Middle frontal gyrus (tissue), 1 donor: Measurements from ENCODE around the gene SMARCA2.

Experiments used
- DNase-seq: peaks from one replicate; pipeline ENCODE4 v3.0.0-alpha.2; 2015; ENCODE audit warnings: low spot score; ENCODE audit errors: extremely low spot score

The SMARCA2 gene

DNA sequence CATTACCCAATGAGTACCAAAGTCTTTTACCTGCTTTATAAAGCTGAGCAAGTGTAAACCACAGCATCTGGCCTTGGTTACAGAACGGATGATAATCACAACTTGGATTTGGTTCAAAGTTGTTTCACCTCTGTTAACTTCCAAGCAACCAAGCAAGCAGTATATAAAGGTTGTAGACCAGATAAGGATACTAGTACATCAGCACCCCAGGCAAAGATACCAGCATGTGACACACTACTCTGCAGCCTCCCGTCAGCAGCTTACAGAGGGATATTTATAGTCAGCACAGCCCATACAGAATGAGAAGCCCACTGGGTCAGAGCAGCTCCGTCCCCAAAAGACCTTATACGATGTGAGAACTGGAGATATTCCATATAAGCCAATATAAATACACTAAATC lies 193.3 kb downstream of the SMARCA2 start:
- DNase-seq, result no peak

- no peak for DNase-seq
Observed at GRCh38 chr9:2208991-2209390, 193.8 kb downstream of the SMARCA2 start.

DNA sequence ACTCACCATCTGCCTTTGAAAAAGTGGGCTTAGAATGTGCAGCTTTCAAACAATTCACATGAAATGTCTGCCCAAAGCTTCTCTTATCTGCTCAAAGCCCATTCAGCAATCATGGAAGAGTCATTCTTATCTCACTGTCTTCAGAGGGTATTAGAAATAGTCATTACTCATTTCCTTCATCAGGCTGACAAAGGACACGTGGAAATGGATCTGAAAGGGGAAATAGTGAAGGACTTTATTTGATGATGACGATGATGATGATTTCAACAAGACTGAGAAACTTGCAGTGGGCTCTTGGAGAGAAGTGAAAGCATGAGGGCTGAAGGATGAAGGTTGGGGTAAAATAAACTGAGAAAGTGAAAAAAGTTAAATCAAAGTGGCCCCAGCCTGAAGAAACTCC lies 194.3 kb downstream of the SMARCA2 start:
- DNase-seq, result no peak

- no peak for DNase-seq
Observed at GRCh38 chr9:2210201-2210600, 195.1 kb downstream of the SMARCA2 start.

- DNase-seq, result no peak
Observed at GRCh38 chr9:2213830-2214468, 198.8 kb downstream of the SMARCA2 start.

DNA sequence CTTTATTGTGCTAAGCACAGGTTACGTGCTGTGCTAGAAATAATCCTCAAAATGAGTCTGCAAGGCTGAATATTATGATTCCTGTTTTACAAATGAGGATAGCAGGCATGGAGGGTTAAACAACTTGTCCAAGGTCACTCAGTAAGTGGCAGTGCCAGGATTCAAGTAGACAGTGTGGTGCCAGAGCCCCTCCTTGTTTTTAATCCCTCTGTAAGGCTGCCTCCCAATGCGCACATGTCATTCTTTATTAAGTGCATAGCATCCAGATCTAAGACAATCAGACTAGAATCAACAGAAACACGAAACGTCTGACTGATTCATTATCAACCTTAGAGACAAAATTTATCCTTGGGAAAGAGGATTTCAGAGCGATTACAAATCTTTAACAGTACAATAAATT lies 199.6 kb downstream of the SMARCA2 start:
- no peak for DNase-seq

DNA sequence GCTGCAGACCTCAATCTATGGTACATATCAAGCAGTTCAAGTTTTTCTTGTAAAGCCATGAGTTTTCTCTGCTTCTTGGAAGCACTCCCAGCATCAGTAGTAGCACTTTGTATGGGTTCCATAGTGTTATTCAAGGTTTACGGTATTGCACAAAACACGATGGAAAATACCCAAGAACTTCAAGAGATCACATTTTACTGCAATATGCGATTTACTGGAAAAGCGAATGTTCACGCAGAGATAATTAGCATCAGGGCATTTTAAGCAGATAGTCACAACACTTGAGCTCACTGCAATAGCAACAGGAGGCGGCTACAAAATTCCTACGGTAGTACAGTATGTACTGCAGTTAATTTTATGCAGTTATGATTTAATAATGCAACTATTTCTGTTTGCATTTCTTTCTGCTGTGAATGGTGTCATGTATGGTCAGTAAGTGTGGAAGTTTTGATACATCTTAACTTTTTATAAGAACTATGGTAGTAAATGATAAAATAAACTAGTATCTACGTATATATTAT lies 200.8 kb downstream of the SMARCA2 start:
- no peak for DNase-seq

DNA sequence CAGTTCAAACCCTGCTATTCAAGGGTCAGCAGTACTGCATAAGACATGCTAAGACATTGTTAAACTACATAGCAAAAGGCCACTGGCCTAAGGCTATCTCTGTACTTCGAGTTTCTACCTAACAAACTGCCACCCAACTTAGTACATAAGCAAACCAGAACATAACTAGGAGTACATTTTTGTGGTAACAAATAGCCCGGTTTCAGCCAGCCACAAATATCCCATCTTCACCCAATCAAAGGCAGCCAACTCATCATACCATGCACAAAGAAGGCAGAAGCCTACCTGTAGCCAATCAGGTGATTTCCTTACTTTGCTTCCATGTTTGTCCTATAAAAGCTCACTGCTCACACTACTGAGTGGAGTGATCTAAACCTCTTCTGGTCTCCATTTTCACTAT lies 201.4 kb downstream of the SMARCA2 start:
- no peak for DNase-seq

- no peak for DNase-seq
Observed at GRCh38 chr9:2217540-2217939, 202.4 kb downstream of the SMARCA2 start.

DNA sequence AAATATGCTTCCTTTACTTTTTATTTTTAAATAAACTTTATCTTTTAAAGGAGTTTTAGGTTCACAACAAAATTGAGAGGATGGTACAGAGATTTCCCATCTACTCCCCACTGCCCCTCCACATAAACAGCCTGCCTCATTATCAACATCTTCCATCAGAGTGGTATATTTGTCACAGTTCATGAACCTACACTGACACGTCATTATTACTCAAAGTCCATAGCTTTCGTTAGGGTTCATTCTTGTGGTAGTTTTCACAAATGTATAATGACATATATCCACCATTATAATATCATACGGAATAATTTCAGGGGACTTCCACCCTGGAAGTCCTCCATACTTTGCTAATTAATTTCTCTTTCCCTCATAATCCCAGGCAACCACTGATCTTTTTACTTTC lies 204.9 kb downstream of the SMARCA2 start:
- no peak for DNase-seq

DNA sequence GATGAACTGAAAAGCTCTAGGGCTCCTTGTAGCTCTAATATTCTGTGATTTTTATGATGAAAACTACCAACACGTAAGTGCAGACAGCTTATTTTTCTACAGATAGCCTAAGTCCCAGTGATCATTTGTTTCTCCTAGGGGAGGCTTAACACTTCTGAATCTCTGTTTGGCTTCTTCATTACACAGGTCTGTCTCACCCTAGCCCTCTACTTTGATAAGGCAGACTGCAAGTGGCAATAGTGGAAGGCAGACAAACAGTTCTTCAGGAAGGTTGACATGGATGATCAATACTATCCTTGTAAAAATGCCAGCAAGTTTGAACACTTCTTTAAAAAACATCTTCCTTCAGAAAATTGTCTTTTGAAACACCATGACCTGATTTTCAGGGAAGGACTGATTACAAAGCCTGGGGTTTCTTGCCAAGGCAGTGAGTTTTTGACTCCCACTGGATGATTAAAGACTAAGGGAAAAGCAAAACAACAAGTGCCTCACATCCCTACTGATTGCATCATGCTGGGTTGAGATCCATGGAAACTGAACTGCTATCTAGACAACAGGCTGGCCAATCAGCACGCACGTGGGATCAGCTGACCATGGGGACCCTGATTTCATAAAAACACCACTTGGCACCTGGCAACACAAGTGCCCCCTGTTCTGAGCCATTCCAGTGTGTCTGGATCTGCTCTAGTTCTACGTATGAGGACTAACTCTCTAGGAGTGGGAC lies 212.2 kb downstream of the SMARCA2 start:
- no peak for DNase-seq

- no peak for DNase-seq
Observed at GRCh38 chr9:2228132-2228531, 213.0 kb downstream of the SMARCA2 start.

GRCh38 chr9:2228641-2229040 lies 213.5 kb downstream of the SMARCA2 start:
- DNase-seq, result no peak

- DNase-seq, result no peak
Observed at GRCh38 chr9:2229109-2229721, 214.1 kb downstream of the SMARCA2 start.

DNA sequence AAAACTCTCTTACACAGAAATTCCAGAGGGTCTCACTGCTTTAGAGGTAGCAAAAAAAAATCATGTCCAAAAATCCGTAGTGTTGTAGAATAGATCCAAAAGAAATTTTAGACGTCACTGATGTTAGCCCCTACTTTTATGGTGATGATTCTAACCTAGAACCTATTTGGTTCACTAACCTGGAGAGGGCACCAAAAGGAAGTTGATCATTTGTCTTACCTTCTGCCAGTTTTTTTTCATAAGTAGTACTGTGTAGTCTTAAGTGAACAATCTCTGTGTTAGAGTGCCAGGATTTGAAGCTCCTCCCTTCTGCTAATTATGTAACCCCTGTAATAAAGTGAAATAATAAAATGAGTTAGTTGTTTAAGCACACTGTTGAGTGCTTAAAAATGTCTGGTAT lies 215.2 kb downstream of the SMARCA2 start:
- no peak for DNase-seq

GRCh38 chr9:2231101-2231500 lies 216.0 kb downstream of the SMARCA2 start:
- DNase-seq, result no peak

DNA sequence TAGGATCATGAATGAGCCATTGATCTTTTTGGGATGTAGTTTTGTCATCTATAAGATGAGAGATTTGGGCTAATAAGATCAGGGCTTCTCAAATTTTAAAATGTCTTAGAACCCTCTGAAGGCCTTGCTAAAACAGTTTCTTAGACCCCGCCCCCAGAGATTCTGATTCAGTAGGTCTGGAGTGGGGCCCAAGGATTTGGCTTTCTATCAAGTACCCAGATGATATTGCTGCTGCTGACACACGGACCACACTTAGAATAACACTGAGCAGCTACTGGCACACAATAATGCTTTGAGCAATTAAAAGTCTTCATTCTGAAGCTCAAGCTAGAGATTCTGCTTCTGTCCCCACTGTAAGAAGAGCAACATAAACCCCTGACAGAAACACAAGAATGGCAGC lies 216.7 kb downstream of the SMARCA2 start:
- no peak for DNase-seq

DNA sequence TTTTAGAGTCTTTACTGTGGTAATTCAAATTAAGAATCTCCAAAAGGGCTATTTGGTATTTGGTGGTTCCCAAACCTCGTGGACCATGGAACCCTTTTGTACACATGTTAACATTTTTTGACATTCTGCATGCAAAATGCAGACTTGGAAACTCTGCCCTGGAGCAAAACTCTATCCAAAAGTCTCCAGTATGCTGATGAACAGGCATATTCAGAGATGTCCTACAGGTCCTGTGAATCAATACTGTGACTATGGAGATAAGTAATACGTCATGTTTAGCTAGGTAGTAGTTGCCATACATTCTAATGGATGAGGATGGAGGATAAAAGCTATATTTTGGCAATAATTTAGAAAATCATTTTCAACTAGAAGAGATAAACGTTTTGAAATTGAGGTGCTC lies 218.1 kb downstream of the SMARCA2 start:
- DNase-seq, result no peak

- DNase-seq, result no peak
Observed at GRCh38 chr9:2234371-2234893, 219.3 kb downstream of the SMARCA2 start.

DNA sequence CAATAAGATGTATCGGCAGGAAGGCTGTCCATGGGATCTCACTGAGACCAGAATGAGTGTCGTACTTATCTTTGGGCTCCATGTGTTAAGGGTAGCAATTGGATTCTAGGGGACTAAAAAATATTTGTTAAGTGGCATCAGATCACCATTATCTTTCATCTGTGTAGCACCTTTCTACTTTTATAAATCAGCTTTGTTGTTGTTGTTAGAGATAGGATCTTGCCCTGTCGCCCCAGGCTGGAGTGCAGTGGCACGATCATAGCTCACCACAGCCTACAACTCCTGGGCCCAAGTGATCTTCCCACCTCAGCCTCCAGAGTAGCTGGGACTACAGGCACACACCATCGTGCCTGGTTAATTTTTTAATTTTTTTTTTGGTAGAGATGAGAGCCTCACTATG lies 220.5 kb downstream of the SMARCA2 start:
- no peak for DNase-seq

DNA sequence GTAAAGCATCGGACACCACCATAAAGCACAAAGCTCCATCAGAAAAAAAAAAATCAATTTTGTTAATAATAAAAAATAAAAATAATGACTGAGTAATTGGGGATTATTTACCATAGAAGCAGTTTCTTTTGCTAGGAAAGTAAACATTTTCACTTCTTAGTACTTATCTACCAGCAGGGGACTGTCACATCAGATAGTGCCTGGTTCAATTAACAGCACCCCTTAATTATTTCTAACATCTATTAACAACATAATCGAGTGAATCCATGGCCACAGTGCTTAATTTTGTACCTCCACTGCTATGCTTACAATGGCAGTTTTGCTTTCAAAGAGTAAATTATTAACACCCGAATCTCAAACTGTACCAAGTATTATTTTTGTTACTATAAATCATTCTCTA lies 221.7 kb downstream of the SMARCA2 start:
- DNase-seq, result no peak

DNA sequence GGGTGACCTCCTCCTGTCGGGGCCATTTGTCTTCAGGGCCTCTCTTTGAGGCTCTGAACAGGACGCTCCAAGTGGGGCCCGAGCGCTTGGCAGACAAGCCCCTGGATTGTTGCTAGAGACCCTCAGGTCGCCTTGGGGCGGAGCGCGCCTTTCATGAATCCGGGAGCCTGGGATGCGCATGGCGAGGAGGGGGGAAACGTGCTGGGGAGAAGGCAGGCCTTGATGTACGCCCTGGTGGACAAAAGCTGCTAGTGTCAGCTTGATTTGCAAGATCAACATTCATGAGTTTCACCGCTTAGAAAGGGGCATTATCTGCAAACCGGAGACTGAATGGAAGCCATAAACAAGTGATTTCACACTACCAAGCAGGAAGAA lies 226.3 kb downstream of the SMARCA2 start:
- DNase-seq, result no peak
